ENCODE results near the gene FGFBP2.

Gene FGFBP2

DNA sequence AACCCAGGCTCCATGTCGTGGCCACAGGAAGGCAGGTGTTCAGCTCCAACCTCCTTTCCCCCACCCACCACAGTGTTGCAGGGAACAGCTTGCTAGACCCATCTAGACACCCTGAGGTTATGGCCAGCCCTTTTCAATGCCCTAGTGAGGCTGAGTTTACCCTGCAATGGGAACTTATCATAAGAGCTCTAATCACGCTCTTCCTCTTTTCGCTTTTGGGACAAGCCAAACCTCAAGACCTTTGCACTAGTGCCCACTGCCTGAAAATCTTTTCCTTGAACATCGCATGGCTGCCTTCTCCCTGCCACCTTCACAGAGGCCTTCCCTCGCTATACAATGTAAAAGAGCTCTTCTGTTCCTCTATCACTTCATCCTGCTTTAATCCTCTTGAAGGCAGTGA is 2.4 kb upstream of the FGFBP2 start:
- DNase-seq = no peak

DNA sequence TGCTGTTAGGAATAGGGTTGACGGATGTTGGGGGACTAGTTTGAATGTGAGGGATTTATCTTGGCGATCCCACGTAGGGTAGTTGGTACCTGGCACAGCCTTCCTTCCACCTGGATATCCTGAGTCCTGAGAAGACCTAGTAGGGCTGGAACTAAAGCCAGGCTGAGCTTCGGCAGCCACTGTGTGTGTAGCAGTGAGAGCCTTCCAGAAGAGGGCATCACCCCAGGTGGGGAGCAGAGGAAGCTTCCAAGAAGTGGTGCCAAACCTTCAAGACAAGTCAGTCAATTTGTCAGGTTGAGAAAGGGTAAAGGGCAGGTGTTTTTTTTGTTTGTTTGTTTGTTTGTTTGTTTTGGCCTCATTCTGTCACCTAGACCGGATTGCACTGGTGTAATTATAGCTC is 1.2 kb upstream of the FGFBP2 start:
- no peak for DNase-seq

DNA sequence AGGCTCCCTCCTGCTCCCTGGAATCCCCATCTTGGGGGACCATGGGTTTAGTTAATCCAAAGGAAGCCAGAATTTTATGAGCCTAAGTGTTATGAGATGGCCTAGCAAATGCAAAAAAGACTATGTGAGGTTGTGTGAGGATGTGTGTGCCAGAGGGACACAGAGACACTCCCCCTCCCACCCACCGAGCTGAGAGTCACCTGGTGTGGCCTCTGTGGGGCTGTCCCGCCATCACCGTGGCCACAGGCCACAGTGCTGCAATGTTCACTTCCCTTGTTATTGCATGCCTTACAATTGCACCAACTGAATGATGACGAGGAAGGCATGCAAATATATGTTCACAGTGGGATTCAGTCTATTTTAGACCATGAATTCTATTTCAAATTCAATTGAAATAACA is 601 bp upstream of the FGFBP2 start:
- DNase-seq = no peak

DNA sequence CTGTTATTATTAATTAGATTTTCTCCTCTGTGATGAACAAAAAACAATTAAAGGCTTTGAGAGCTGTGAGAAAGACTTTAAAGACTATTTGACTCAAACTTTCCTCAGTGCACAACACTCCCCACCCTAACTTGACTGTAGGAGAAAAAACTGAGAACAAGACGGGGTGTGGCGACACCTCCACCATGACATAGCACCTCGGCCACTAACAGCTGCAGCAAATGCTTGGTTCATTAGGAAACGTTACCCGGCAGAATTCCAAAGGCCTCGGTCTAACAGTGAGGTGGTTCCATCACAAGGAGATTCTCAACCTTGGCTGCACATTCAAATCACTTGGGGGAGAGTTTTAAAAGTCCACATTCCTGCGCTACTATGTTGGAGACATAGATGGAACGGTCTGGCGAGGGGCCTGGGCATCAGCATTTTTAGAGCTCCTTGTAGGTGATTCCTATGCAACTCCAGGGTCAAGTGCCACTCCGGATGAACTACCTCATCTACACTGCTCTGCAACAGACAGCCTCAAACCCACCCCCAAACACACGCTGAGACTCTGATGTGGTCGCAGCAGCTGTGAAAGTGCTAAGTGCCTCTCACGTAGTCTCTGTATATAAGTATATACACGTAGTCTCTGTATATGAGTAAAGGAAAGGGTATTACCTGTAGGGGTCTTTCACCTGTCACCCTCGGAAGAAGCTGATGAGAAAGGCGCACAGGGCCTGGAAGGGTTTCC is 1.0 kb downstream of the FGFBP2 start:
- no peak for DNase-seq

DNA sequence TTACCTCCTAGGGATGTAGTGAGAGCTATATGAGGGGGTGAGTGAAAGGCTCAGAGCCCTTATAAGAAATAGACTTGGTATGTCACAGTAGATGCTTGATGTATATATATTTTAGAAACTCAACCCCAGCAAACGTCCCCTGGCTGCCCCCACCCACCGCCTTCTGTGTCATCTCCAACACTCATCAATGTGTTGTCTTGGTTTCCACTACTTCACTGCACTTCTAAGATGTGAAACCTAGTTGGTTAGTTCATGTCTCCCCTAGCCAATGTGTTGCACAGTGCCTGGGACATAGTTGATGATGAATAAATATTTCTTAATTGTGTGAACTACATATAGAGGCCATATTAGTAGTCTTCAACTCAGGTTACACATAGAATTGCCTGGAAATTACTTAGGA is 4.4 kb downstream of the FGFBP2 start:
- DNase-seq = no peak

DNA sequence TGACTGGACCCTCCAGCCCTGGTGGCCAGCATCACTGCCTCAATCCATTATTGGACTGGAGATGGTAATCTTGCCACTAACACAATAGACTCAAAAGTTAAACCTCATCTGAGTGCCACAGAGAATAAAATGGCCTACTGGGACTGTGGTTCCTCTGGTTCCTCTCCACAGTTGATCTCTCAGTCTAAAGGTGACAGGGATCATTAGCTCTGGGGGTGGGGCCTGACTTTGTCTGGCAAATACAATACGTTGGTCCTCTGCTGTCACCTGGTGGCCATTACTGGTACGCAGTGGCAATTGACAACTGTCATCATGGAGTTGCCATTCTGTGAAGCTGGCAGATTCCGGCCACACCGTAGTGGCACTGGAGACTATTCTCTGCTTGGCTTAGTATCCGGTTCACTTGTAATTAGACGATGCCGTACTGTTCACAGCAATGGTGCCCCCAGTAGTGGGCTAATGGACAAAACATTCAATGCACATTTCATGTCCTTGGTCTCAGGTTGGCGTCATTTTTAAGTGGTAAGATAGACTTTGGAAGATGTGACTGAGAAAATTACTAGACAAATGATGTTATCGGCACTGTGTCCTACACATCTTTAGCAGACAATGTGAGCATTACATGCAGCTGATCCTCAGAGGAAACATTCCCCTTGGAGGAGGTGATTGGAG is 6.7 kb downstream of the FGFBP2 start:
- DNase-seq = peak; percentile 81

DNA sequence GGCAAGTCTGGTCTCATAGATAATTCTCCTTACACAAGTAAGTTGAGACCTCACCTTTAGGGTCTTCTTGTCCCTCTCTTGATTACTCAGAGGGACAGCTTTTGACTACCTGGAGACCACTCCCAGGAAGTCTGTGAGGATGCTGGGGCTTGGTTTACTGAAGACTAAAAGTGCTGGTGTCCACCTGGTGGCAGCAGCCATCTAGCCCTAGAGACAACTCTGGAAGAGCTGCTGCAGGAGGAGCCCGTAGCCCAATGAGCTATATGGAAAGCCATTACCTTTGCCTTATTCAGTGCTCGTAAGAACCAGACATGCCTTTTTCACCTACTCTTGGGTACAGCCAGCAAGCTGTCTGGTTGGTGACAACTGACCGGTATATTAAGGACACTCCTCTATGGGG is 7.3 kb downstream of the FGFBP2 start:
- no peak for DNase-seq

DNA sequence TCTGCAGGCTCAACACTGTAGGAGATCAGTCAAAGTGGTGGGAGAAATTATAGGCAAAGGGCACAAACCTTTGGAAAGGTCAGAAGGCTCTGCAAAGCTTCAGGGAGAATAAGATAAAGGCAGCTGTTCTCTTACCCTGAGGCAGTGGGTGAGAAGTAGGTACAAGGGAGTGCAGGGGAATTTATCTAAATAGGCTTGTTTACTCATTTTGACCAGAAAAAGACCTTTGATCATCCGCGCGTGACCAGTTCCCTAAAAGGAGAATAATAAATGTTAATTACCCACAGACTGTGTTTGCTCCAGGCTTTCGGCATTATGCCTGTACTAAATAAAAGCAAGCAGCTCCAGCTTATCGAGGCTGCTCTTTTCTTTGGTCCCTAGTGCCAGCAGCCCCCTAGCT is 9.3 kb downstream of the FGFBP2 start:
- no peak for DNase-seq

DNA sequence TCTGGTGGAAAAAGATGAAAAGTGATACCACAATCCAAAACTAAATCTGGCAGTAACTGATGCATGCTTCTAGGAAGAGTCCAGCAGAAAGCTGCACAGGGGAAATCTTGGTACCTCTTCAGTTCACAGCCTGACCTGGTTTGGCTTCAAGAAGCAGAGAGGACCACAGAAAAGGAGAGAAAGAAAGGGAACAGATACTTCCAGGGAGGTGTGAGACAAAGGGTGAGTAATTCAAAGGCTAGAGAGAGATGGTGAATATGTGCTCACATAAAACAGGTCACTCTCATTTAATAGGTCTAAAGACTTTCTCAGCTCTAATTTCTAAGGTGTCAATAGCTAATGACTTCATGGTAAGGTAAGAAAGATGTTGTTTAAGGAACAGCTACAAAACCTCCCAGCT is 11.2 kb downstream of the FGFBP2 start:
- DNase-seq = no peak

DNA sequence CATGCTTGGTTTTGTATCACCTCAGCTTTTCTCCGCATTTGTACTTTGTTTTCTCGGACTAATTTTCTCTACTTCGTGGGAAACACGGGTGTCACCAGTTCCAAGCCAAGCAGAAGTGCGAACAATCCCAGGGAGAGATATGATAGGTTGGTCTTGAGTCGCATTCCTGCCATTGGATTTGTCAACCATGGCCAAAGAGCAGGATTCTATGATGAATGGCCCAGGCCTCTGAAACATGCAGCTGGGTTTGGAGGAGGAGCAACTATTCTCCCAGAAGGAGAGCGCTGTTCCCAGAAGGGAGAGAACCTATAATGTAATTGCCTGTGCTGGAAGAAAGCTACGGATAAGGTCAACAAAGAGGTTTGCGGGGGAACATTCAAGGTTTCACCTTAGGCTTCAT is 14.1 kb downstream of the FGFBP2 start:
- DNase-seq = no peak

DNA sequence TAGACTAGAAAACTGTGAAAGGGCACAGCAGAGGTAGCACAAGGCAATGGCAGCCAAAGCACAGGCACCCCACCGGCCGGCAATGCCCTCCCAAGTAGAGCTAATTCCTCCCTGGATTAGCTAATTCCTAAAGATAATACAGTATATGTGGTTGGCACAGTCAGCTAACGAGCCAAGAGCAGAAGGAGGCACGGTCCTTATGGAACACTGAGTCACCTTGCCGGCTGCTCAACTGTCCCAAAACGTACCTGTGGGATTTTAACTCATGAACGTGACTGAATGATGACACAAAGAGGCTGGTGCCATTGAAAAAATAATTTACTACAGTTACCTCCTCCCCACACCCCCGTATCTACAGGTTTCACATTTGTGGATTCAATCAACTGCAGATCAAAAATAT is 15.3 kb downstream of the FGFBP2 start:
- DNase-seq = no peak

DNA sequence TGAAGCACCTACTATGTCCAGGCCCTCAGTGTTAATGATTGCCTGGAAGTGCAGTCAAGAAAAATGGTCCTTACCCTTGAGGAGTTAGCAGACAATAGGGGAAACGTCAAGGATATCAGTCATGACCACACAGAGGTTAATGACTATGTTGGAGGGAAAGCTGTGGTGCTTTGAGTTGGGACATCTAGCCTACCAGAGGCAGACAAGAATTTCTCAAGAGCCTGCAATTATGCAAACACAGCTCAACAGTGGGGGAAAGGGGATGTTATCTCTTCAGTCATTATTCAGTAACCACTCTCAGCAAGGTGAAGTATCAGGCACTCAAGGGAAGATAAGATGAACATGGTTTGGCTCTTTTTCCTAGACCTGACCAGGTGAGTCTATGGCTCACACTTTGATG is 17.5 kb downstream of the FGFBP2 start:
- DNase-seq = no peak

DNA sequence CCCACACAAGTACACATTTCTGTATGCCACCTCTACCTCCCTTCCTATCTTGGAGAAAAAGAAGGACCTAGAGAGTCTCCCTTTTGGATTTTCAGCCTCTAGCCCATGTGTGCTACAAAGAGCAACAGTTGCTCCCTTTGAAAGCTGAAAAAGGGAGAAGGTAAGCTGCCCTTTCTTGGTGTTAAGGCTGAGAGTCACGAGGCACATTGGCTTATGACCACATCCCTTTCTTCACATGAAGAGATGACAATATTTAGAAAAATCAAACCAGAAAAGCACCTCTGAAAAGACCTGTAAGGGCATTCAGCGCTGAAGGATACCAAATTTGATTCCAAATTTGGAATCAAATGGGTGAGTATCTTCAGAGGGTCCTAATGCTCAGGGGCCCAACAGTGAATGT is 18.1 kb downstream of the FGFBP2 start:
- DNase-seq = no peak

DNA sequence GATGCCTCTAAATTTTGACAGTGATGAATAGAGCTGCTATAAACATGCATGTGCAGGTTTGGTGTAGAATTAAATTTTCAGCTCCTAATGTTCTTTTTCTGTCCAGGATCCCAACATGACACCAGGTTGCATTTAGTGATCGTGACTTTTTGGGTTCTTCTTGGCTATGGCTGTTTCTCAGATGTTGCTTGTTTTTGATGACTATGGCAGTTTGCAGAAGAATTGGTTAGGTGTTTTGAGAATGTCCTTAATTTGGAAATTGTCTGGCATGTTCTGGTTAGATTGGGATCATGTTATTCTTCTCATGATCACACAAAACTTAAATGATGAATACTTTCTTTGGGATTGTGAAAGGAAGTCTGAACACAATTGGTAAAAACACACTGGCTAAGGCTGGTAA is 20.7 kb downstream of the FGFBP2 start:
- DNase-seq = no peak

DNA sequence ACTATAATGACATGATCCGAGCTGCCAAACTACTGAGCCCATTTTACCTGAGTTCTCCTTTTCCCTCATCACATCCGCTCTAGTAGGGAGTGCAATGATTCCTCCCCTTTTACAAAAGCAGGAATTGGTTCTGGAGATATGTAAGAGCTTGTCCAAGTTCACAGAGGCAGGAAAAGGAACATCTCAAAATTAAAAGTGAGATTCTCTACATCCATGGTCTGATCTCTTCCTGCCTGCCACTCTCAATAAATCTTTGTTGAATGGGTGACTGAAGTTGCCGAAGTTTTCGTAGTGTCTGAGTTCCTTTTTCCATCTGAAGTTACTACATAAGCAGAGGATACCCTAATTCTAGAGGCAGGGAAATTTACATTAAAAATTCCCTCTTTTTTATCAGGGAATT is 24.3 kb downstream of the FGFBP2 start, which contains the start of gene FGFBP1:
TSS of gene FGFBP1 (minus strand) at position 101 of the 400 bp plus-strand sequence. CDS start 2,108 bp downstream, outside the sequence.
- DNase-seq = no peak

DNA sequence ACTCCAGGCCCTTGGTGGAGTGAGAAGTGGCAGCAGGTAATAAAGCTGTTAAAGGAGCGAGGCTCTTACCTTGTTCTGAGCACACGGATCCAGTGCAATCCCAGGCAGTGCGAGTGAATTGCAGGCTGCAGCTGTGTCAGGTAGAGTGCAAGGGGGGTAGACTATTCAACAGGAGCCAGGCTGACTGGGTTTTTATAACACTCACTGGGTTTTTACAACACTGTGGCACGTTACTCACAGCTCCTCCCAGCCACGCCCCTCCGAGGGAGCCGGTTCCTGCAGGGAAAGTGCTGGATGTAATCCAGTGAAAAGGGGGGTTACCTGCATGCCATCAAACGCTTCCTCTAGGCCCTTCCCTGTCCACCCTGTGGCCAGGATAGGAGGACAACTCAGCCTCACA is 24.8 kb downstream of the FGFBP2 start:
- no peak for DNase-seq

DNA sequence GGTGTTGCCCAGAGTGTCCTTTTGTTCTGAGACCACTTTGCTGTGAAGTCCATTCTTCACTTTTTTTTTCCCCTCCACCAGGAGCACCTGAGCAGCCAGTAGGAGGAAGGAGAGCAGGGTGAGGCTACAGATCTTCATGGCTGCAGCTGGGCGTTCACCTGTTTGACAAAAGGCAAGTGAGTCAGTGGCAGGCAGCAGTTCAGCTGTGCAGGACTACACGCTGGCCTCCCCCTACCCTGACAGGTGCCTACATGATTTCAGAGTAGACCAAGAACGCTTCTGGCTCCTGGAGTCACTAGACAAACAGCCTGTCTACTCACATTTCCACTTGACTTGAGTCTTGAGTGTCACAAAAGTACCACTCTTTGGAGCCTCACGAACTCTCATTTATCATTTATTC is 26.5 kb downstream of the FGFBP2 start:
- peak; percentile 41 for DNase-seq

DNA sequence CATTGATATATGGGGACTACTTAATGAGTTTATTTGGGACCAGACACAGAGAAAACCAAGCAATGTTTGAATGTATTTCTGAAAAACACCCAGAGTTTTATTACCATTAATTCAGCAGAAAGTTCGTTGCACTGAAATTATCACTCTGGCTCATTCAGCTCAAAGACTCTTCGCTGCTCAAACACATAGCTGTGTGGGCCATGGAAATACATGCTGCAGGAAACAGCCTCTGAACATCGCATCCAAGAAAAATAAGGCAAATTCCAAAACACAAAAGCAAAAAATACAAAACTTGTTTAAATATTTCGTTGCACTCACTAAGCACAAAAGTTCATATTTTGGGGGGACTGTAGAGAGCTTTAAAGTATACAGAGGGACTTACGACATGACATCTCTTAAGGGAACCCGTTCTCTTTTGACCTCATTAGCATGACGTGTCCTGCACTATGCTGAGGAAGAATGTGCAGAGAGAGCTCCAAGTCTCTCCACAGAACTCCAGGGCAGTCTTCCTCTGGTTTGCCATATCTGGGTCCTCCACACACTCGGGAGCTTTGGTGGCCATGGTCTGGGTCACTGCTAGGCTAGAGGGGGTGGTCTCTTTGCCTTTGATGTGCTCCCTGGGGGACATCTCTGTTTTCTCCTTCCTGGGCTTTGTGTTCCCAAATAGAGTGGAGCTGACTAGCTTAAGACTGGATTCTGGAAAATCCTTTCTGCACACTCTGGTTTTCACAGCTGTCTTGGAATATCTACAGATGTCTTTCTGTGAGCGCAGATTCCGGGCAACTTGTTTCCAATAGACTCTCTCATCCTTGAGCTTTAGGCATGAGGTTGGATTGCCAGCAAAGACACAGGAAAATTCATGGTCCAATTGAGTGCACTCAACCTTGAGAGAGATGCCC is 27.2 kb downstream of the FGFBP2 start:
- DNase-seq = no peak

DNA sequence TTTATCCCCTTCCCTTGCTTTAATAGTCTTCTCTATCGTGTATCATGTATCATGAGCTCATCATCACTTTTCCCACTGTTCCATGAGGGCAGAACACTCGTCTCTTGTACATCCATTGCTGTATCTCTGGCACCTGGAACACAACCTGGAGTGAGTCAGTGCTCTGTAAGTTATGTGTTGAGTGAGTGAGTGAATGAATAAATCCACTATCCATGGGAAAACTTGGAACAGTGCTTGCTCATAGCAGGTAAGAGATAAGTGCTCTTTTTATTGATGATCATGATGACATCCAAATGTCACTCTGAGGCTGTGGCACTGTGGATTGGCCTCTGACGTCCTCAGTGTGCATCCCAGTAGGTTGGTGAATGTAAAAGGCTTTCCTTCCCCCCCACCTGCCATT is 28.7 kb downstream of the FGFBP2 start:
- no peak for DNase-seq

DNA sequence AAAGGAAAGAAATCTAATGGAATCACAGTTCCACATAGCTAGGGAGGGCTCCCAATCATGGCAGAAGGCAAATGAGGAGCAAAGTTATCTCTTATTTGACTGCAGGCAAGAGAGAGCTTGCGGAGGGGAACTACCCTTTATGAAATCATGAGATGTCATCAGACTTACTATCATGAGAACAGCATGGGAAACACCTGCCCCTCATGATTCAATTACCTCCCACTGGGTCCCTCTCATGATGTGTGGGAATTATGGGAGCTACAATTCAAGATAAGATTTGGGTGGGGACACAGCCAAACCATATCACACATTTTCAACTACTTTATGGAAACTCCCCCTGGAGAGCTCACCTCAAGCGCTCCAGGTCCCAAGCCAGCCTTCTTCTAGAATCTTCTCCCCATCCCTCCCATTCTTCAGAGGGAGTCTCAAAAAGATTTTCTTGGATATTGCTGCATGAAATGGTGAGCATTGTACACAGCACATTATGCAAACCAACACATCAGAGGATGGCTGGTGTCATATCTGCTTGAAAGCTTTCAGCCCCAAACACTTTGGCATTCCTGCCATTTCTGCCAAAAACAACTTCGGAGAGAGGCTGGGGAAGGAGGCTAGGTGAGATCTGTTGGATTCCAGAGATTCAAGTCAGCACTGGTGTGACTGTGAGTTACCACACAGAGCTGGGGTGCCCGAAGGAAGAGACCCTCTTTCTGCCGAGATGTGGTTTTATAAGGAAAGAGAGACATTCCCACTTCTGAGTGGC is 31.3 kb downstream of the FGFBP2 start:
- no peak for DNase-seq

DNA sequence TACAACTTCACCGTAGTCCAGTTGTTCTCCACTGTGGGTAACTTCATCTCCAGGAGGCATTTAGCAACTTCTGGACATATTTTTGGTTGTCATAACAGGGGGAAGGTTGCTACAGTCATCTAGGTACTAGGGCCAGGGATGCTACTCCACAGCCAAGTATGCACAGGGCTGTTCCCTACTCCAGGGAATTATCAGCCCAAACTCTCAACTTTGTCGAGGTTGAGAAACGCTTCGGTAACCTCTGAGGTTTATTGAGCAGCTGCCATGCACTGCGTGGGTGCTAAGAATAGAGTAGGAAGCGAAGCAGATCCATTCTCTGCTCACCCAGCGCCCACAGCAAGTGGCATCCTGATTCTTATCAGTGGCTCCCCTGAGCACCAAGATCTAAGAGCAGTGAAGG is 32.7 kb downstream of the FGFBP2 start:
- no peak for DNase-seq

DNA sequence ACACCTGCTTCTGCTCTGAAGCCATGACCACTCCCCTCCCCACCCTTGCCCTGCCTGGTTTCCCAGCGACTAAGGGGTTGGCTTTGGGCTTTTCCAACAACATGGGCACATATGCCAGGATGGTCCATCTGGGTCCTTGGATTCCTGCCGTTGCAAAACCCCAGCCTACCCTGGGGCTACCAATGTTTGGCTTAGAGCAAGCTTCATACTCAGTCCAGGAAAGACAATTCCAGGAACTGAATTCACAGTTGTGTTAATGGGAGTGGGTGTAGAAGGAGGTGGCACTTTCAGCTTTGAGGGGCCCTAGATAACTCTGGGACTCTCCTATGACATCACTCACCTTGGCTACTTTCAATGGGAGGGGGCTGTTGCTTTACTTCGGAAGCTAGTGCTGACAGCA is 33.4 kb downstream of the FGFBP2 start:
- no peak for DNase-seq

DNA sequence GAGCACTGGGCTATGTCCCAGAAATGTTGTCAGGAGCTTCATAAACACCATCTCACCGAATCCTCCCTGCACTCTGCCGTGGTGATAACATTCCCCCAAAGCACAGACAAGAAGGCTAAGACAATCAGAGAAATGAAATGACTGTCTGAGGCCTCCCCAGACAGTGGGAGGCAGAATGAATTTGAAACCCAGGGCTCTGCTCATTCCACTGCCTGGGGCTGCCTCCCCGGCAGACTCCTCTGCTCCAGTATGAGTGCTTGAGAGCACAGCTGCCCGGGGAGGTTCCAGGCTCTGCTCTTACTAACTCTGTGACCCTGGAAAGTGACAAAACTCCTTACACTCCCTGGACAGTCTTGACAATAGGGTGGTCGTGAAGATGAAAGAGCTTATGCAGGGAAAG is 34.1 kb downstream of the FGFBP2 start:
- no peak for DNase-seq
